MM.1S (cell line): ENCODE data around the gene SPATA25.

Source experiments
- DNase-seq: peaks from one replicate; pipeline ENCODE4 v3.0.0-alpha.2; 2015
- H2AFZ ChIP-seq: fragments of 300-600 bp; sonication (generic); 2 replicates; pipeline ENCODE4 v1.6.0; 2016; ENCODE audit warnings: antibody characterized with exemption, low read length
- H3F3A ChIP-seq: fragments of 300-600 bp; sonication (generic); 2 replicates; pipeline ENCODE4 v1.6.1; 2016; ENCODE audit warnings: mild to moderate bottlenecking, antibody characterized with exemption, low read length, moderate library complexity, mixed read lengths; ENCODE audit not compliant: insufficient read depth
- H3K27ac ChIP-seq: fragments of 300-600 bp; sonication (generic); 2 replicates; pipeline ENCODE4 v1.5.1; 2016; ENCODE audit warnings: mild to moderate bottlenecking, low read length
- H3K27me3 ChIP-seq: fragments of 300-600 bp; sonication (generic); replicated peaks from 2 replicates; pipeline ENCODE4 v1.6.0; 2016; ENCODE audit warnings: low read length; ENCODE audit not compliant: insufficient read depth
- H3K36me3 ChIP-seq: fragments of 300-600 bp; sonication (generic); replicated peaks from 2 replicates; pipeline ENCODE4 v1.6.1; 2016; ENCODE audit warnings: mild to moderate bottlenecking, low read length, mixed read lengths; ENCODE audit not compliant: insufficient read depth
- H3K4me1 ChIP-seq: fragments of 300-600 bp; sonication (generic); 2 replicates; pipeline ENCODE4 v1.6.1; 2016; ENCODE audit warnings: low read length, mixed read lengths
- H3K4me2 ChIP-seq: fragments of 300-600 bp; sonication (generic); 2 replicates; pipeline ENCODE4 v1.6.0; 2016; ENCODE audit warnings: low read depth, low read length
- H3K4me3 ChIP-seq: fragments of 300-600 bp; sonication (generic); 2 replicates; pipeline ENCODE4 v1.5.1; 2016; ENCODE audit warnings: low read length, mixed read lengths
- H3K79me2 ChIP-seq: fragments of 300-600 bp; sonication (generic); 2 replicates; pipeline ENCODE4 v1.6.1; 2016; ENCODE audit warnings: mixed run types, low read length, mixed read lengths
- H3K9ac ChIP-seq: fragments of 300-600 bp; sonication (generic); 2 replicates; pipeline ENCODE4 v1.6.1; 2016; ENCODE audit warnings: low read length, mixed read lengths
- H3K9me2 ChIP-seq: fragments of 300-600 bp; sonication (generic); replicated peaks from 2 replicates; pipeline ENCODE4 v1.6.1; 2016; ENCODE audit warnings: mild to moderate bottlenecking, low read length, mixed read lengths; ENCODE audit not compliant: insufficient read depth
- H3K9me3 ChIP-seq: fragments of 300-600 bp; sonication (generic); replicated peaks from 2 replicates; pipeline ENCODE4 v1.6.1; 2016; ENCODE audit warnings: mild to moderate bottlenecking, low read length, mixed read lengths; ENCODE audit not compliant: insufficient read depth
- H4K20me1 ChIP-seq: fragments of 300-600 bp; sonication (generic); 2 replicates; pipeline ENCODE4 v1.6.1; 2016; ENCODE audit warnings: mild to moderate bottlenecking, low read length, moderate library complexity, mixed read lengths; ENCODE audit not compliant: insufficient read depth
- EZH2 ChIP-seq: fragments of 300-600 bp; sonication (generic); optimal IDR thresholded peaks from 2 replicates; pipeline ENCODE3; 2017; ENCODE audit warnings: low read depth, mild to moderate bottlenecking, antibody characterized with exemption, low read length, mixed read lengths
- EZH2phosphoT487 ChIP-seq: fragments of 300-600 bp; sonication (generic); IDR thresholded peaks from 2 replicates; pipeline ENCODE4 v1.6.1; 2018; ENCODE audit warnings: antibody characterized with exemption, low read length
- TF ChIP-seq, protein P1 (sequence below): fragments of 300-600 bp; sonication (generic); IDR thresholded peaks from 2 replicates; pipeline ENCODE4 v1.5.1; 2016; ENCODE audit warnings: antibody characterized with exemption, low read length, mixed read lengths

The SPATA25 gene

DNA sequence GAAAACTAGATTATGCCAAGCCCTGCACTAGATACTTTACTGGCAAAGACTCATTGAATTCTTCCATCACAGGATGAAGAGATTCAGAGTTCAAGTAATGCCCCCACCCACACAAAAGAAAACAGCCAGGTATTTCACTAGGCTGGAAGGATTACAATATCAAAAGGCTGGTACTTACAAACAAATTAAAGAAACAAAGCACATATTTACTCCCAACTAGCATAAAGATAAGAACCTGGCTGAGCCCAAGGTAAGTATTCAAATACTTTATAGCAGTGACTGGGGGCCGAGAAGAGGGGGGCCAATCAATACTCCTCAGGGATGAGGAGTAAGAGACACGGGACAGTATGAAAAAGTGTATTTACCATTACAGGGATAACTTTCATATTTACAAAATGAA lies 33.9 kb downstream of the SPATA25 start:
- Histone ChIP-seq H3K4me1 (peaks cover 5% of the 10 kb centered on the region), H3K9me3 (no peaks in the 10 kb centered on the region), H3K27ac (no peak overlapping the region), H2AFZ (no peak overlapping the region), H3K4me3 (no peak overlapping the region), H4K20me1 (no peaks in the 10 kb centered on the region), H3K9ac (no peak overlapping the region), H3K4me2 (no peak overlapping the region), H3K9me2 (no peaks in the 10 kb centered on the region), H3K36me3 (no peaks in the 10 kb centered on the region), H3K79me2 (peaks cover 30% of the 10 kb centered on the region), H3F3A (no peaks in the 10 kb centered on the region), H3K27me3 (no peaks in the 10 kb centered on the region)
- no peak for DNase-seq
- TF ChIP-seq EZH2phosphoT487 (no peak), EZH2 (no peak)
- TF ChIP-seq, protein P1, sequence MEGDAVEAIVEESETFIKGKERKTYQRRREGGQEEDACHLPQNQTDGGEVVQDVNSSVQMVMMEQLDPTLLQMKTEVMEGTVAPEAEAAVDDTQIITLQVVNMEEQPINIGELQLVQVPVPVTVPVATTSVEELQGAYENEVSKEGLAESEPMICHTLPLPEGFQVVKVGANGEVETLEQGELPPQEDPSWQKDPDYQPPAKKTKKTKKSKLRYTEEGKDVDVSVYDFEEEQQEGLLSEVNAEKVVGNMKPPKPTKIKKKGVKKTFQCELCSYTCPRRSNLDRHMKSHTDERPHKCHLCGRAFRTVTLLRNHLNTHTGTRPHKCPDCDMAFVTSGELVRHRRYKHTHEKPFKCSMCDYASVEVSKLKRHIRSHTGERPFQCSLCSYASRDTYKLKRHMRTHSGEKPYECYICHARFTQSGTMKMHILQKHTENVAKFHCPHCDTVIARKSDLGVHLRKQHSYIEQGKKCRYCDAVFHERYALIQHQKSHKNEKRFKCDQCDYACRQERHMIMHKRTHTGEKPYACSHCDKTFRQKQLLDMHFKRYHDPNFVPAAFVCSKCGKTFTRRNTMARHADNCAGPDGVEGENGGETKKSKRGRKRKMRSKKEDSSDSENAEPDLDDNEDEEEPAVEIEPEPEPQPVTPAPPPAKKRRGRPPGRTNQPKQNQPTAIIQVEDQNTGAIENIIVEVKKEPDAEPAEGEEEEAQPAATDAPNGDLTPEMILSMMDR, result no peak

DNA sequence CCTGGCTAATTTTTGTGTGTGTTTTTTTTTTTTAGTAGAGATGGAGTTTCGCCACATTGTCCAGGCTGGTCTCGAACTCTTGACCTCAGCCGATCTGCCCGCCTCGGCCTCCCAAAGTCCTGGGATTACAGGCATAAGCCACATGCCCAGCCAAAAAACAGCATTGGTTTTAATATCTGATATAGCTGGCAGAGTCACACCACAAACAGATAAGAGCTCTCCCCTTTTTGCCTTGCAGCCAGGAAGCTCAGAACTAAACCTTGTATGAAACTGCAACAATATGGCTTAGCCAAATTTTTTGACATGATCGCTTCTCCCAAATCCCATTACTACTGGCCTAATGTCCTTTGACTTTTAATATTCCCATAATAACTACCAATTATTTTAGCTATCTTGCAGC lies 35.1 kb downstream of the SPATA25 start:
- Histone ChIP-seq H4K20me1 (no peaks in the 10 kb centered on the region), H2AFZ (no peak overlapping the region), H3K36me3 (no peaks in the 10 kb centered on the region), H3F3A (no peaks in the 10 kb centered on the region), H3K79me2 (peaks cover 24% of the 10 kb centered on the region), H3K27me3 (no peaks in the 10 kb centered on the region), H3K9me3 (no peaks in the 10 kb centered on the region), H3K4me2 (no peak overlapping the region), H3K9ac (no peak overlapping the region), H3K9me2 (no peaks in the 10 kb centered on the region), H3K27ac (no peak overlapping the region), H3K4me3 (no peak overlapping the region), H3K4me1 (no peaks in the 10 kb centered on the region; the same call in 1 of the 2 replicates)
- TF ChIP-seq EZH2 (no peak), EZH2phosphoT487 (no peak)
- TF ChIP-seq, protein P1, result no peak
- DNase-seq, result no peak

DNA sequence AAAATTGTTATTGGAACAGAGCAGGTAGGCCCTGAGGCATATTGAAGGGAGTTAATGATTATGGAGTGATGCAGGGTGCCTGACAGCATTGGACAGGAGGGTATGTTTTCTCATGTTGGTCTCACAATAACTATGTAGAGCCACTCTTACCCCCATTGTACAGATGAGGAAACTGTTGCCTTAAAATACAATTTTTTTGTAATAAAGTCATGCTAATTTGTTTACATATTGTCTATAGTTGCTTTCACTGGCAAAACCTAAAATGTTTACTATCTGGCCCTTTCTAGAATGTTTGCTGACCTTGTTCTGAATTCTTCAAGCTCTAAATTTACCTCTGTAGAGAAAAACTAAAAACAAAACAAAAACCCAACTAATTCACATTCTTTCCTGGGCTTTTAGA lies 35.9 kb downstream of the SPATA25 start:
- Histone ChIP-seq H4K20me1 (no peaks in the 10 kb centered on the region), H3K4me3 (no peak overlapping the region), H3K9me2 (no peaks in the 10 kb centered on the region), H3K79me2 (peaks cover 18% of the 10 kb centered on the region), H3K9ac (no peak overlapping the region), H2AFZ (no peak overlapping the region), H3F3A (no peaks in the 10 kb centered on the region), H3K27ac (no peak overlapping the region), H3K27me3 (no peaks in the 10 kb centered on the region), H3K4me2 (no peak overlapping the region), H3K4me1 (no peaks in the 10 kb centered on the region; the same call in 1 of the 2 replicates), H3K36me3 (no peaks in the 10 kb centered on the region), H3K9me3 (no peaks in the 10 kb centered on the region)
- no peak for DNase-seq
- TF ChIP-seq, protein P1, result no peak
- no peak for TF ChIP-seq EZH2
- no peak for TF ChIP-seq EZH2phosphoT487
